Testis (tissue), 2 donors: ENCODE measurements around the gene LSM7.

Experiments
- CTCF ChIP-seq, 3 experiments: fragments of 450-650 bp in 2 of 3; fragments of 200-600 bp in 1 of 3; sonication (generic) in 1 of 3; IDR thresholded peaks; one replicate each; pipeline ENCODE4 v1.5.1; 2016 to 2019; ENCODE audit warnings: antibody characterized with exemption in 3 of 3, mild to moderate bottlenecking in 2 of 3, moderate library complexity in 1 of 3
- POLR2A ChIP-seq: fragments of 450-650 bp; IDR thresholded peaks from one replicate; pipeline ENCODE4 v1.6.1; 2017; ENCODE audit warnings: antibody characterized with exemption, mild to moderate bottlenecking, moderate library complexity

- TF ChIP-seq CTCF (IDR thresholded peaks at IDR 0.05) (no peak), POLR2A (no peak)
Measured at GRCh38 chr19:2325281-2326046, 2.9 kb downstream of the LSM7 start.
